Activated naive CD8-positive, alpha-beta T cell treated with anti-CD3 and anti-CD28 coated beads, Interleukin-2, amount 50 U/mL, for 16 hours (primary cell): ENCODE measurements around the gene HIVEP3.

Experiments used
- DNase-seq: peaks from one replicate; pipeline ENCODE4 v3.0.0-alpha.2; 2020; ENCODE audit warnings: low read depth, low spot score

The HIVEP3 gene

GRCh38 chr1:41468122-41468762, 450.5 kb downstream of the HIVEP3 start:
- no peak for DNase-seq

- no peak for DNase-seq
Observed at GRCh38 chr1:41467673-41468072, 451.0 kb downstream of the HIVEP3 start.

GRCh38 chr1:41466146-41466545, 452.6 kb downstream of the HIVEP3 start:
- no peak for DNase-seq

GRCh38 chr1:41465741-41466140, 453.0 kb downstream of the HIVEP3 start:
- DNase-seq, result no peak

GRCh38 chr1:41464885-41465284, 453.8 kb downstream of the HIVEP3 start:
- DNase-seq, result no peak

DNA sequence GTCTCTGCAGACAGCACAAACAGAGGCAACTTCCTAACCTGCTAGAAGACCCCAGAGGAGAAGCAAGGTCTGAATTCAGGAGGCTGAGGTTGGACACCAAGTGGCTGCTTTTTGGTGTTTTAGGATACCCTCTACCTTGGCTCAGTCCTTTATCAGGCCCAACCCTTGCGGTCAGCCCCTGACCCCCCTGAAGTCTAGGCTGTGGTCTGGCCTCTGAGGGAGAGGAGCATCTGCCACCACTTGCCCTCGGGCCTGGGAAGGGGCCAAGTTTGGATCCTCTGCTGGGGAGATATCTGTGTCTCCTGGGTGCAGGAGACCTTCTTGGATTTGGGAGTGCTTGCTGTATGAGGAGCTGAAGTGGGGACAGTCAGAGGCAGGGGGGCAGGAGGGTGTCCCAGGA, 455.2 kb downstream of the HIVEP3 start:
- no peak for DNase-seq

DNA sequence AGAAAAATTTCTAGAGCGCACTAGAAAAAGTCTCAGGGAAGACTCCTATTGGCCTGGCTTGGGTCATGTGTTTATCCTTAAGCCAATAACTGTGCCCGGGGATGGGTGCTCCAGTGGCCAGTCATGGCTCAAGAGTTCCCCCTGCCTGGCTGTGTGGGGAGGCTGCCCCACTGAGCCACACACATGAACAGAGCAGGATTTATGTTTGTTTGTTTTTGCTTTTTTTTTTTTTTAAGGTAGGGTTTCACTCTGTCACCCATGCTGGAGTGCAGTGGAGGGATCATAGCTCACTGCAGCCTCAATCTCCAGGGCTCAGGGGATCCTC, 456.1 kb downstream of the HIVEP3 start:
- DNase-seq, result no peak

GRCh38 chr1:41461790-41462679, 456.7 kb downstream of the HIVEP3 start:
- no peak for DNase-seq

- DNase-seq, result no peak
Observed at GRCh38 chr1:41456847-41457540, 461.7 kb downstream of the HIVEP3 start.
